ENCODE results near the gene TBC1D21. TPM values are rescaled to one million over a fixed set of nuclear protein-coding genes. Genes with fewer than 3 reads are reported as not detected.
A peak's percentile ranks its signal among the peaks of the same experiment; 100 is the strongest.

Gene TBC1D21
- total RNA-seq, 1 experiment from 2014 or later, result not detected

- Histone ChIP-seq H3K4me1 (ENCODE audit: insufficient read depth, low read length) (peaks cover 19% of the 10 kb centered on the region; the same call in 1 of the 2 replicates), H3K9ac (ENCODE audit: extremely low read depth, insufficient read length, low read length) (no peak overlapping the region), H3K14ac (ENCODE audit: insufficient read depth, low read length) (peak overlapping the region; percentile 34; the same call in 1 of the 2 replicates), H2BK15ac (ENCODE audit: low read depth, low read length) (no peak overlapping the region), H3T11ph (ENCODE audit: low read length) (no peak overlapping the region), H2AFZ (ENCODE audit: low read length) (no peak overlapping the region), H2BK120ac (ENCODE audit: low read depth, low read length, poor library complexity, severe bottlenecking) (no peak overlapping the region), H3K79me2 (ENCODE audit: insufficient read depth, low read length) (no peaks in the 10 kb centered on the region), H4K91ac (ENCODE audit: insufficient read length, low read depth, low read length) (no peak overlapping the region), H3K23me2 (ENCODE audit: insufficient read length, low read depth, low read length, poor library complexity, severe bottlenecking) (peaks cover 13% of the 10 kb centered on the region), H3K4me2 (ENCODE audit: insufficient read depth, insufficient read length, low read length) (peak overlapping the region; percentile 22), H4K8ac (replicated peaks; ENCODE audit: insufficient read length, low read depth, low read length) (no peak overlapping the region), H3K9me3 (ENCODE audit: control insufficient read depth, low read depth, low read length) (no peaks in the 10 kb centered on the region), H3K4ac (ENCODE audit: low read depth, low read length) (no peak overlapping the region), H3K56ac (ENCODE audit: insufficient read length, low read depth, low read length) (no peak overlapping the region), H3K27ac (ENCODE audit: insufficient read length, low read depth, low read length) (no peak overlapping the region), H3K27me3 (ENCODE audit: insufficient read depth, low read length) (no peaks in the 10 kb centered on the region), H2BK20ac (ENCODE audit: low read depth, low read length, poor library complexity, severe bottlenecking) (no peak overlapping the region), H2BK5ac (ENCODE audit: insufficient read length, low read length) (no peak overlapping the region), H3K18ac (ENCODE audit: insufficient read length, low read depth, low read length) (peak overlapping the region; percentile 70), H3K23ac (ENCODE audit: insufficient read length, low read depth, low read length) (no peak overlapping the region), H3K79me1 (ENCODE audit: insufficient read depth, low read depth, low read length, poor library complexity, severe bottlenecking) (no peaks in the 10 kb centered on the region), H4K20me1 (ENCODE audit: control insufficient read depth, insufficient read depth, insufficient read length) (no peaks in the 10 kb centered on the region), H4K5ac (ENCODE audit: insufficient read length, low read depth, low read length) (no peak overlapping the region), H2BK12ac (ENCODE audit: insufficient read length, low read depth, low read length) (no peak overlapping the region), H2AK5ac (ENCODE audit: insufficient read length, low read length) (no peak overlapping the region)
- peak; percentile 72 for DNase-seq
- Mint-ChIP-seq H3K4me1 (peaks cover 45 to 52% of the 10 kb centered on the region in 2 experiments), H3K4me3 (peak overlapping the region; percentile 33 to 66; a peak in 3 of 5 replicates), H3K27ac (peak overlapping the region in 1 of 3 experiments; percentile 34; a peak in 2 of 7 replicates), H3K27me3 (ENCODE audit: low read depth) (peaks cover 13% of the 10 kb centered on the region), H3K9me3 (peaks cover 6 to 11% of the 10 kb centered on the region in 2 experiments; a peak in 4 of 5 replicates), H3K36me3 (ENCODE audit: insufficient read depth in 1 of 3, low read depth in 3 of 3) (peaks cover 15 to 17% (median 16%) of the 10 kb centered on the region in 3 experiments)
- no peak for TF ChIP-seq CTCF (conservative IDR thresholded peaks at IDR 0.05)
- WGBS (ENCODE audit: extremely low coverage, insufficient read length, low lambda C conversion rate), result no CpG with 5 or more reads among the region's 19 CpGs
Measured at GRCh38 chr15:73922186-73923151, 49.1 kb downstream of the TBC1D21 start.

Data from H9 (cell line).